ENCODE data around the gene ASPA. TPM values are rescaled to one million over a fixed set of nuclear protein-coding genes. Genes with fewer than 3 reads are reported as not detected.

ASPA gene
- total and polyA plus RNA-seq, 2 donors (not counting 3 experiments of a cell fraction or from before 2014, with no cell fraction given): 0.01 TPM; not detected in 1

DNA sequence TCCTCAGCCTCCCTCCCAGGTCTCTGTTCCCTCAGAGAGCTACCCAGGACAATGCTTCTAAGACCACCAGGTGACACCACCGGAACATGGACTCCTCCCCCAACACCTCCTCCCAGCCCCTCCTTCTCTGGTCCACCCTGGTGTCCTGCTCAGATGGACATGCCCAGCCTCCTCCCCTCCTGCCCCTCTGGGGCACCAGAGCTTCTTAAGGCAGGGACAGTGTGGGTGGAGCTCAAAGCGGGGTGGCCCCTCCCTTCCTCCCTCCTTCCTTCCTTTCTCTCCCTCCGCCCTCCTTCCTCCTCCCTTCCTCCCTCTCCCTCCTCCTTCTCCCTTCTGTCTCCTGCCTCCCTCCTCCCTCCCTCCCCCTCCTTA lies 59.1 kb downstream of the ASPA start:
- Histone ChIP-seq H3K4me2 (ENCODE audit: insufficient read depth, low read length) (no peak overlapping the region), H3K4me1 (ENCODE audit: control insufficient read depth, extremely low read depth, insufficient read depth, low read length) (no peaks in the 10 kb centered on the region), H3K79me2 (ENCODE audit: control insufficient read depth, insufficient read depth, low read length) (no peaks in the 10 kb centered on the region), H2AFZ (ENCODE audit: low read depth, low read length) (no peak overlapping the region), H3K27me3 (ENCODE audit: control insufficient read depth in 2 of 2, insufficient read depth in 2 of 2, low read length in 2 of 2) (no peaks in the 10 kb centered on the region), H3K9ac (replicated peaks; ENCODE audit: extremely low read depth, insufficient read depth, low read length) (no peak overlapping the region), H3K4me3 (replicated peaks in 1 of 3; ENCODE audit: insufficient read depth in 1 of 3, low read depth in 1 of 3, low read length in 3 of 3) (no peak overlapping the region), H3K27ac (ENCODE audit: insufficient read depth, low read depth, low read length) (no peak overlapping the region), H3K9me1 (replicated peaks; ENCODE audit: control insufficient read depth, extremely low read depth, insufficient read depth, low read length) (no peaks in the 10 kb centered on the region), H4K20me1 (replicated peaks; ENCODE audit: control insufficient read depth, extremely low read depth, insufficient read depth, low read length) (no peaks in the 10 kb centered on the region), H3K9me3 (replicated peaks; ENCODE audit: control insufficient read depth, insufficient read depth, low read length) (no peaks in the 10 kb centered on the region), H3K36me3 (ENCODE audit: control insufficient read depth in 2 of 2, extremely low read depth in 1 of 2, insufficient read depth in 2 of 2, low read length in 2 of 2) (no peaks in the 10 kb centered on the region)
- no peak for DNase-seq (ENCODE audit: low read depth, low spot score)
- dilution Hi-C loops (cut with MboI; ENCODE audit: extremely low pct_ligation_motif_present, low sequenced_read_pairs) (no loop called here), intact Hi-C loops (cut with micrococcal nuclease) (loop anchor here (1.0 kb wide), 1 partner anchor 113 kb away; no protein-coding TSS in a partner anchor)
- BruUV-seq (replicated peaks): no TSS peak
- FAIRE-seq: no peak
- ChIA-PET CTCF (no interaction called here), POLR2A (no interaction called here)
- TF ChIP-seq MYC (IDR thresholded peaks at IDR 0.05; ENCODE audit: low read depth, low read length): no peak
- TF ChIP-seq, protein P1, sequence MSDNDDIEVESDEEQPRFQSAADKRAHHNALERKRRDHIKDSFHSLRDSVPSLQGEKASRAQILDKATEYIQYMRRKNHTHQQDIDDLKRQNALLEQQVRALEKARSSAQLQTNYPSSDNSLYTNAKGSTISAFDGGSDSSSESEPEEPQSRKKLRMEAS (IDR thresholded peaks at IDR 0.05; ENCODE audit: insufficient read depth, insufficient read length): no peak
- no peak for TF ChIP-seq POLR2AphosphoS5 (IDR thresholded peaks at IDR 0.05; ENCODE audit: insufficient read depth, low read depth, low read length)
- no peak for TF ChIP-seq JUN (IDR thresholded peaks at IDR 0.05; ENCODE audit: borderline replicate concordance, insufficient read depth, insufficient read length, low read depth)
- no peak for TF ChIP-seq POLR2A (IDR thresholded peaks at IDR 0.05; ENCODE audit: low read depth, low read length)
- no peak for TF ChIP-seq GATA2 (IDR thresholded peaks at IDR 0.05; ENCODE audit: insufficient read depth, insufficient read length, low read depth, low read length)
- no peak for TF ChIP-seq FOS (IDR thresholded peaks at IDR 0.05; ENCODE audit: borderline replicate concordance, insufficient read depth, low read length)
- TF ChIP-seq, protein P2, sequence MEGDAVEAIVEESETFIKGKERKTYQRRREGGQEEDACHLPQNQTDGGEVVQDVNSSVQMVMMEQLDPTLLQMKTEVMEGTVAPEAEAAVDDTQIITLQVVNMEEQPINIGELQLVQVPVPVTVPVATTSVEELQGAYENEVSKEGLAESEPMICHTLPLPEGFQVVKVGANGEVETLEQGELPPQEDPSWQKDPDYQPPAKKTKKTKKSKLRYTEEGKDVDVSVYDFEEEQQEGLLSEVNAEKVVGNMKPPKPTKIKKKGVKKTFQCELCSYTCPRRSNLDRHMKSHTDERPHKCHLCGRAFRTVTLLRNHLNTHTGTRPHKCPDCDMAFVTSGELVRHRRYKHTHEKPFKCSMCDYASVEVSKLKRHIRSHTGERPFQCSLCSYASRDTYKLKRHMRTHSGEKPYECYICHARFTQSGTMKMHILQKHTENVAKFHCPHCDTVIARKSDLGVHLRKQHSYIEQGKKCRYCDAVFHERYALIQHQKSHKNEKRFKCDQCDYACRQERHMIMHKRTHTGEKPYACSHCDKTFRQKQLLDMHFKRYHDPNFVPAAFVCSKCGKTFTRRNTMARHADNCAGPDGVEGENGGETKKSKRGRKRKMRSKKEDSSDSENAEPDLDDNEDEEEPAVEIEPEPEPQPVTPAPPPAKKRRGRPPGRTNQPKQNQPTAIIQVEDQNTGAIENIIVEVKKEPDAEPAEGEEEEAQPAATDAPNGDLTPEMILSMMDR (IDR thresholded peaks at IDR 0.05; ENCODE audit: extremely low read depth in 1 of 2, insufficient read depth in 1 of 2, low read depth in 1 of 2, low read length in 2 of 2): no peak
- TF ChIP-seq EZH2 (IDR thresholded peaks at IDR 0.05; ENCODE audit: borderline replicate concordance, low read depth, low read length, severe bottlenecking): no peak

Data from endothelial cell of umbilical vein (primary cell).